Measurements from ENCODE around the gene STRBP. TPM values are rescaled to one million over a fixed set of nuclear protein-coding genes. Genes with fewer than 3 reads are reported as not detected.

Gene STRBP
- total RNA-seq, 3 donors from 2014 or later: 39.8 to 45.0 (median 44.2) TPM

GRCh38 chr9:123246534-123246933 lies 21.9 kb downstream of the STRBP start:
- intact Hi-C loops (cut with DNase I, micrococcal nuclease): no loop called here
- no peak for DNase-seq
- TF ChIP-seq CTCF (IDR thresholded peaks at IDR 0.05): no peak

GRCh38 chr9:123239726-123240125 lies 28.7 kb downstream of the STRBP start:
- Histone ChIP-seq H3K9me3 (no peaks in the 10 kb centered on the region), H3K36me3 (ENCODE audit: low read depth) (no peaks in the 10 kb centered on the region), H3K4me1 (ENCODE audit: low read depth) (no peaks in the 10 kb centered on the region), H3K4me3 (no peak overlapping the region)
- no peak for TF ChIP-seq CTCF (IDR thresholded peaks at IDR 0.05)
- ATAC-seq: no peak
- no peak for DNase-seq
- intact Hi-C loops (cut with DNase I, micrococcal nuclease): no loop called here

More at GRCh38 chr9:123246534-123246933, 21.9 kb downstream of the STRBP start:
- Histone ChIP-seq H3K4me3 (no peak overlapping the region), H3K4me1 (ENCODE audit: low read depth) (peaks cover 12% of the 10 kb centered on the region), H3K9me3 (no peaks in the 10 kb centered on the region), H3K36me3 (ENCODE audit: low read depth) (no peaks in the 10 kb centered on the region)
- ATAC-seq: no peak

- DNase-seq (no peak), ATAC-seq (no peak)
- Histone ChIP-seq H3K36me3 (ENCODE audit: low read depth) (no peaks in the 10 kb centered on the region), H3K4me1 (ENCODE audit: low read depth) (no peaks in the 10 kb centered on the region), H3K4me3 (no peak overlapping the region), H3K9me3 (no peaks in the 10 kb centered on the region)
- intact Hi-C loops (cut with DNase I, micrococcal nuclease): no loop called here
- no peak for TF ChIP-seq CTCF (IDR thresholded peaks at IDR 0.05)
Observed at GRCh38 chr9:123238365-123238764, 30.0 kb downstream of the STRBP start.

GRCh38 chr9:123237220-123237619 lies 31.2 kb downstream of the STRBP start:
- intact Hi-C loops (cut with DNase I, micrococcal nuclease): no loop called here

GRCh38 chr9:123235448-123235847 lies 32.9 kb downstream of the STRBP start:
- H3K4me1 ChIP-seq (ENCODE audit: low read depth): no peaks in the 10 kb centered on the region
- intact Hi-C loops (cut with DNase I, micrococcal nuclease): no loop called here

More at GRCh38 chr9:123237220-123237619, 31.2 kb downstream of the STRBP start:
- ATAC-seq (no peak), DNase-seq (no peak)
- H3K36me3 ChIP-seq (ENCODE audit: low read depth): no peaks in the 10 kb centered on the region
- H3K4me3 ChIP-seq: no peak overlapping the region
- H3K9me3 ChIP-seq: no peaks in the 10 kb centered on the region
- no peak for TF ChIP-seq CTCF (IDR thresholded peaks at IDR 0.05)
- no peaks in the 10 kb centered on the region for H3K4me1 ChIP-seq (ENCODE audit: low read depth)

More at GRCh38 chr9:123235448-123235847, 32.9 kb downstream of the STRBP start:
- ATAC-seq (no peak), DNase-seq (no peak)
- Histone ChIP-seq H3K4me3 (no peak overlapping the region), H3K36me3 (ENCODE audit: low read depth) (no peaks in the 10 kb centered on the region), H3K9me3 (no peaks in the 10 kb centered on the region)
- no peak for TF ChIP-seq CTCF (IDR thresholded peaks at IDR 0.05)
